Pancreas (tissue), 10 donors: Measurements from ENCODE around the gene PHF21A. TPM values are rescaled to one million over a fixed set of nuclear protein-coding genes. Genes with fewer than 3 reads are reported as not detected.

Source experiments
- ATAC-seq, 4 donors: fragments of 200-7000 bp; cut with Tn5 transposase; one replicate each; pipeline versions ENCODE4 v1.8.0 to v1.9.1; 2020; ENCODE audit warnings: mild to moderate bottlenecking in 4 of 4, moderate library complexity in 4 of 4
- DNase-seq, 6 donors: peaks; one replicate each; pipeline ENCODE4 v3.0.0-alpha.2; 2020
- FAIRE-seq: peaks from 2 replicates; lab custom pipeline; 2012; peaks lifted over from hg19 to GRCh38; lab: Jason Lieb, UNC
- H3K27ac ChIP-seq, 4 donors: fragments of 200-600 bp; sonication (generic); 1 replicate in 3 of 4; 2 replicates in 1 of 4; pipeline versions ENCODE4 v1.5.0 to v1.8.0; 2020
- H3K27me3 ChIP-seq, 4 donors: fragments of 200-600 bp; one replicate each; pipeline ENCODE4 v1.8.0; 2021
- H3K36me3 ChIP-seq, 3 donors: fragments of 200-600 bp; sonication (generic) in 1 of 3; one replicate each; pipeline versions ENCODE4 v1.5.0 to v1.8.0; 2020 to 2021
- H3K4me1 ChIP-seq, 3 donors: fragments of 200-600 bp; one replicate each; pipeline ENCODE4 v1.8.0; 2021
- H3K4me3 ChIP-seq, 4 donors: fragments of 200-600 bp; sonication (generic) in 2 of 4; one replicate each; pipeline versions ENCODE4 v1.5.0 to v1.8.0; 2020 to 2021
- H3K9me3 ChIP-seq, 4 donors: fragments of 200-600 bp; one replicate each; pipeline ENCODE4 v1.8.0; 2021
- CTCF ChIP-seq, 4 donors: fragments of 200-600 bp; sonication (generic) in 3 of 4; IDR thresholded peaks; one replicate each; pipeline versions ENCODE4 v1.5.0 to v1.8.0; 2021; ENCODE audit warnings: antibody characterized with exemption in 4 of 4
- WGBS, 2 donors: extraction: QIAGEN DNeasy Blood & Tissue Kit; methylation state at CpG; one replicate each; pipeline ENCODE4 v1.1.7; 2013; 5-methylcytosine and 5-hydroxymethylcytosine counted together
- intact Hi-C, 3 donors: fragments of 100-400 bp; cut with DNase I; formaldehyde crosslinking; loops; one replicate each; pipeline versions ENCODE4 v1.11.1 to v1.14.2; 2022
- polyA plus RNA-seq, 2 donors: library from polyadenylated mRNA; stranded (reverse); fragments of 200-250 nt; gene quantifications; one replicate each; pipeline ENCODE4 v1.2.3, GENCODE V29; 2013
- total RNA-seq, 6 donors: library from RNA; stranded (reverse); fragmentation: NEBNext Ultra II Directional in 4 of 6; extraction: Animal tissue kit (Norgen Biotek cat#: 25700) in 4 of 6; gene quantifications; one replicate each; pipeline versions ENCODE4 v1.2.1 to v1.2.4, GENCODE V29; 2021 to 2023
- donor health status: healthy with polysubstance abuse.
- donor health status: DM: no; HTN: no; CAD: no; lungs with moderate emphysema.
- donor health status: DM: no; HTN: no; CAD: no.
- donor health status: control.
- donor health status: control.
- donor health status: Bipolar disorder and iron deficiency.
- donor health status: DM: yes; HTN: yes; CAD: no.
- donor health status: DM: no; HTN: no; CAD: no.
- donor health status: DM: no; HTN: no; CAD: no.
- donor health status: DM: yes; HTN: yes; CAD: no.

PHF21A gene
- total and polyA plus RNA-seq, 8 donors, result 11.4 to 30.3 (median 14.4) TPM

DNA sequence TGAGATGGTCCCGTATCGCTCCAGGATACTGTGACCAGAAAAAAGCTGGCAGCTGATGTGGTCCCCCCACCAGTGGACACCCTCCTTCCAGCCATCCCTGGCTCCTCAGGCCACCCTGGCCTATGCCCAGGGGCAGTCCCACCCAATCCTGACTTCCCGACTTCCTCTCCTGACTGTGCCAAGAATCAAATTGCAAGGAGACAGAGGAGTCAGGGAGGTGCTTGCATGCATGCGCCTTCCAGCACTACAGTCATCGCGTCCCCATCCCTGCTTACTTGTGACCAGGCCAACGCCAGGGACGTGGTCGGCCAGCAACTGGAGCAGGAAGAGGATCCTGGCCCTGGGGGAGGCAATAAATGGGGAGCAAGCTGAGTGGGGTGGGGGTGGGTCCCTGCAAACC lies 210.6 kb downstream of the PHF21A start:
- H3K4me1 ChIP-seq, result peaks cover 12 to 20% (median 19%) of the 10 kb centered on the region in 3 donors
- FAIRE-seq (no peak), ATAC-seq (no peak), DNase-seq (peak in 1 of 6 donors; percentile 38)
- 89 to 91% methylated on average over 9 of the region's 9 CpGs for WGBS, 2 donors
- intact Hi-C loops, result loop anchor here in 1 of 3 donors (10.0 kb wide), 1 partner anchor 46 kb away; no protein-coding TSS in a partner anchor
- no peak overlapping the region for H3K4me3 ChIP-seq
- H3K36me3 ChIP-seq, result peaks cover 4 to 35% (median 32%) of the 10 kb centered on the region in 3 donors
- no peak overlapping the region for H3K27ac ChIP-seq
- no peaks in the 10 kb centered on the region for H3K9me3 ChIP-seq
- H3K27me3 ChIP-seq, result no peaks in the 10 kb centered on the region
- no peak for TF ChIP-seq CTCF (IDR thresholded peaks at IDR 0.05)

DNA sequence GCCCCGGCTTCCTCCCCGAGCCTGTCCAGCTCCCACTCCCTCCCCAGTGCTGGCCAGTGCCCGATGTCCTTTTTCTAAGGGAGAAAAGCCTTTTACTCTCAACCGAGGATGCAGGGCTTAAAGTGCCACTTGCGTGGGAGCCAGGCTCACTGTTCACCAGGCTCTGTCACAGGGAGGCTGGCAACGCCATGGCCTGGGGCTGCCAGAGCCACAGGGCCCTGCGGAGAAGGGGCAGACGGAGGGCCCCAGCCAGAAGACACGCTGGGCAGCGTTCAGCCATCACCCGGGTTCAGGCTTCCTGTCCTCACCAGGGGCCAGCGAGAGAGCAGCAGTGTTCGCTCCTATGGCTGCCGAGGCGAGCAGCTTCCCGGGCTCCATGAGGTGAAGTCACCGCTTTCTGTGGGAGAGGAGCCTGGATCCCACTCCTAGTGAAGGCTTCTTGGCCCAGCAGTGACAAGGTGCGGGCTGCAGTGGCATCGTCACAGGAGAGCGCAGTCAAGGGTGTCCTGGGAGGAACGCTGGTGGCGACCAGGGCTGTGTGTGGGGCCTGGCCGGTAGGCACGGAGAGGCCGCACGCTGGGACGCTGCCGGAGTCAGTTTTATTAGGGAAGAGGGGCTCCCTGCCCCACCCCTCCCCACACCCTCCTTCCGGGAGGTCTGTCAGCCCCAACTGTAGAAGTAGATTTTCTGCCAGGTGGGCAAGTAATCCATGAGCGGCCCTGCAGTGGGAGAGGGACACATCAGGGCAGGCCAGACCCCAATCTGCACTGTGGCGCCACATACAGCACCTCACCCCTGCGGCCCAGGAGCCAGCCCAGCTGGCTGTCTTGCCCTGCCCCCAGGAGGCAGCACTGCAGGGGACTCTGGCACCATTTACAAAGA lies 211.4 kb downstream of the PHF21A start:
- DNase-seq, result peak in 1 of 6 donors; percentile 71
- Histone ChIP-seq H3K4me1 (peaks cover 18 to 28% (median 26%) of the 10 kb centered on the region in 3 donors), H3K27me3 (no peaks in the 10 kb centered on the region), H3K27ac (no peak overlapping the region), H3K4me3 (no peak overlapping the region), H3K9me3 (no peaks in the 10 kb centered on the region), H3K36me3 (peaks cover 4 to 35% (median 32%) of the 10 kb centered on the region in 3 donors)
- intact Hi-C loops, result loop anchor here in 1 of 3 donors (10.0 kb wide), 1 partner anchor 45 kb away; no protein-coding TSS in a partner anchor
- FAIRE-seq, result no peak
- TF ChIP-seq CTCF (IDR thresholded peaks at IDR 0.05), result no peak
- no peak for ATAC-seq
- 89 to 94% methylated on average over 32 of the region's 32 CpGs for WGBS, 2 donors

- Histone ChIP-seq H3K4me3 (no peak overlapping the region), H3K4me1 (peaks cover 19 to 34% (median 31%) of the 10 kb centered on the region in 3 donors), H3K9me3 (no peaks in the 10 kb centered on the region), H3K36me3 (peaks cover 8 to 22% (median 14%) of the 10 kb centered on the region in 3 donors), H3K27ac (peak overlapping the region; percentile 70 to 87 (median 80)), H3K27me3 (no peaks in the 10 kb centered on the region)
- WGBS, 2 donors, result 40 to 50% methylated on average over 8 of the region's 8 CpGs
- FAIRE-seq, result no peak
- ATAC-seq, result peak in 3 of 4 donors; percentile 4 to 13 (median 11)
- TF ChIP-seq CTCF (IDR thresholded peaks at IDR 0.05), result no peak
- intact Hi-C loops, result no loop called here
- peak in 5 of 6 donors; percentile 51 to 87 (median 85) for DNase-seq
These were observed 213.3 kb downstream of the PHF21A start for GRCh38 chr11:45907911-45908370.

- Histone ChIP-seq H3K27me3 (no peaks in the 10 kb centered on the region), H3K9me3 (no peaks in the 10 kb centered on the region), H3K4me3 (no peak within 1 kb of the TSS), H3K27ac (peak within 1 kb of the TSS; percentile 70 to 87 (median 80)), H3K4me1 (peaks cover 19 to 34% (median 31%) of the 10 kb centered on the region in 3 donors), H3K36me3 (peaks cover 8 to 31% (median 9%) of the 10 kb centered on the region in 3 donors)
- FAIRE-seq (no peak), ATAC-seq (peak; percentile 7 to 24 (median 14)), DNase-seq (peak in 3 of 6 donors; percentile 53 to 80 (median 69))
- 51 to 63% methylated on average over 18 of the region's 18 CpGs for WGBS, 2 donors
- TF ChIP-seq CTCF (IDR thresholded peaks at IDR 0.05), result no peak
- intact Hi-C loops, result no loop called here
These were observed 214.2 kb downstream of the PHF21A start, which contains the start of gene FREY1 for GRCh38 chr11:45906965-45907611. Gene FREY1, minus strand, starts transcription at chr11:45907271. Its CDS starts 26 bp downstream, at chr11:45907245.
